Activated CD4-positive, alpha-beta T cell treated with anti-CD3 and anti-CD28 coated beads for 36 hours (primary cell): ENCODE results near the gene ABTB1. TPM values are rescaled to one million over a fixed set of nuclear protein-coding genes. Genes with fewer than 3 reads are reported as not detected.

ENCODE experiments used
- ATAC-seq: fragments of 200-7000 bp; cut with Tn5 transposase; one replicate; pipeline ENCODE4 v1.10.0; 2021; ENCODE audit warnings: mild to moderate bottlenecking, moderate library complexity
- CTCF ChIA-PET: fragments of 350-600 bp; sonication (Branson Sonifier 250); formaldehyde crosslinking; loops from one replicate; lab custom pipeline; 2021; ENCODE audit warnings: antibody characterized with exemption; lab: Charles Lee
- POLR2A ChIA-PET: fragments of 350-600 bp; sonication (Branson Sonifier 250); formaldehyde crosslinking; loops from one replicate; lab custom pipeline; 2021; ENCODE audit warnings: antibody characterized with exemption, inconsistent platforms; lab: Charles Lee
- DNase-seq: peaks from one replicate; pipeline ENCODE4 v3.0.0-alpha.2; 2020
- H3K27ac Mint-ChIP-seq: one replicate; pipeline ENCODE4 v1.8.0; 2021; ENCODE audit warnings: mixed read lengths
- H3K27me3 Mint-ChIP-seq: one replicate; pipeline ENCODE4 v1.8.0; 2021; ENCODE audit warnings: mixed read lengths
- H3K36me3 Mint-ChIP-seq: one replicate; pipeline ENCODE4 v1.8.0; 2021; ENCODE audit warnings: low read depth, mixed read lengths
- H3K4me1 Mint-ChIP-seq: one replicate; pipeline ENCODE4 v1.8.0; 2021; ENCODE audit warnings: mixed read lengths
- H3K4me3 Mint-ChIP-seq: one replicate; pipeline ENCODE4 v1.8.0; 2021; ENCODE audit warnings: mild to moderate bottlenecking, moderate library complexity, mixed read lengths
- H3K9me3 Mint-ChIP-seq: one replicate; pipeline ENCODE4 v1.8.0; 2021; ENCODE audit warnings: low read depth, mixed read lengths
- intact Hi-C, 2 experiments: fragments of 100-400 bp; cut with DNase I in 1 of 2; cut with micrococcal nuclease in 1 of 2; formaldehyde crosslinking; loops; one replicate each; pipeline versions ENCODE4 v1.14.2 to v1.15.1; 2022 to 2024; cut with DNase I, micrococcal nuclease
- total RNA-seq, 2 experiments: library from RNA; stranded (reverse); gene quantifications; one replicate each; pipeline ENCODE4 v1.2.3, GENCODE V29; 2021

Gene ABTB1
- total RNA-seq, 2 experiments from 2014 or later: 8.3 to 9.6 TPM

GRCh38 chr3:127688416-127689265 is 15.9 kb downstream of the ABTB1 start:
- Mint-ChIP-seq H3K9me3 (no peaks in the 10 kb centered on the region), H3K4me1 (peaks cover 3% of the 10 kb centered on the region), H3K27ac (no peak overlapping the region), H3K27me3 (no peaks in the 10 kb centered on the region), H3K4me3 (no peak overlapping the region), H3K36me3 (no peaks in the 10 kb centered on the region)
- POLR2A ChIA-PET: no interaction called here
- CTCF ChIA-PET: no interaction called here
- intact Hi-C loops: no loop called here
- no peak for DNase-seq
- no peak for ATAC-seq

GRCh38 chr3:127689266-127689860 is 16.6 kb downstream of the ABTB1 start:
- intact Hi-C loops: no loop called here
- no peaks in the 10 kb centered on the region for H3K9me3 Mint-ChIP-seq
- ATAC-seq (no peak), DNase-seq (no peak)
- POLR2A ChIA-PET: no interaction called here
- no peaks in the 10 kb centered on the region for H3K4me1 Mint-ChIP-seq
- CTCF ChIA-PET: no interaction called here
- H3K4me3 Mint-ChIP-seq: no peak overlapping the region
- H3K27me3 Mint-ChIP-seq: no peaks in the 10 kb centered on the region
- H3K27ac Mint-ChIP-seq: no peak overlapping the region
- no peaks in the 10 kb centered on the region for H3K36me3 Mint-ChIP-seq

GRCh38 chr3:127690106-127690505 is 17.4 kb downstream of the ABTB1 start:
- ChIA-PET POLR2A (no interaction called here), CTCF (interaction anchor here (1.3 kb wide), 1 partner anchor 232 kb away, joined by 3 read pairs; no protein-coding TSS in a partner anchor)
- no peaks in the 10 kb centered on the region for H3K27me3 Mint-ChIP-seq
- no peak for ATAC-seq
- intact Hi-C loops: no loop called here
- H3K4me1 Mint-ChIP-seq: no peaks in the 10 kb centered on the region
- no peak overlapping the region for H3K4me3 Mint-ChIP-seq
- DNase-seq: no peak
- H3K27ac Mint-ChIP-seq: no peak overlapping the region
- no peaks in the 10 kb centered on the region for H3K9me3 Mint-ChIP-seq
- H3K36me3 Mint-ChIP-seq: no peaks in the 10 kb centered on the region

- DNase-seq (peak; percentile 29), ATAC-seq (peak; percentile 73)
- intact Hi-C loops: no loop called here
- Mint-ChIP-seq H3K4me3 (no peak overlapping the region), H3K27me3 (no peaks in the 10 kb centered on the region), H3K9me3 (no peaks in the 10 kb centered on the region), H3K36me3 (no peaks in the 10 kb centered on the region), H3K4me1 (no peaks in the 10 kb centered on the region), H3K27ac (no peak overlapping the region)
- CTCF ChIA-PET: interaction anchor here (0.6 to 1.3 kb wide), 2 partner anchors 231 to 673 kb away, joined by 3 read pairs; no protein-coding TSS in a partner anchor
- POLR2A ChIA-PET: no interaction called here
Measured at GRCh38 chr3:127690823-127691452, 18.2 kb downstream of the ABTB1 start.

GRCh38 chr3:127691489-127691888 is 18.7 kb downstream of the ABTB1 start:
- intact Hi-C loops: no loop called here
- H3K9me3 Mint-ChIP-seq: no peaks in the 10 kb centered on the region
- no peak overlapping the region for H3K27ac Mint-ChIP-seq
- CTCF ChIA-PET: interaction anchor here (0.6 kb wide), 1 partner anchor 673 kb away, joined by 3 read pairs; no protein-coding TSS in a partner anchor
- no peaks in the 10 kb centered on the region for H3K27me3 Mint-ChIP-seq
- POLR2A ChIA-PET: interaction anchor here (0.6 kb wide), 1 partner anchor 48 kb away, joined by 5 read pairs; no protein-coding TSS in a partner anchor
- ATAC-seq: no peak
- no peaks in the 10 kb centered on the region for H3K4me1 Mint-ChIP-seq
- no peak overlapping the region for H3K4me3 Mint-ChIP-seq
- DNase-seq: no peak
- H3K36me3 Mint-ChIP-seq: no peaks in the 10 kb centered on the region

GRCh38 chr3:127691974-127692373 is 19.2 kb downstream of the ABTB1 start:
- Mint-ChIP-seq H3K36me3 (no peaks in the 10 kb centered on the region), H3K4me1 (no peaks in the 10 kb centered on the region), H3K9me3 (no peaks in the 10 kb centered on the region), H3K4me3 (no peak overlapping the region), H3K27me3 (no peaks in the 10 kb centered on the region), H3K27ac (no peak overlapping the region)
- ChIA-PET POLR2A (interaction anchor here (0.6 kb wide), 1 partner anchor 49 kb away, joined by 5 read pairs; no protein-coding TSS in a partner anchor), CTCF (no interaction called here)
- ATAC-seq (no peak), DNase-seq (no peak)
- intact Hi-C loops: no loop called here

GRCh38 chr3:127692501-127693335 is 20.0 kb downstream of the ABTB1 start:
- intact Hi-C loops: no loop called here
- POLR2A ChIA-PET: no interaction called here
- Mint-ChIP-seq H3K27me3 (no peaks in the 10 kb centered on the region), H3K9me3 (no peaks in the 10 kb centered on the region), H3K27ac (no peak overlapping the region), H3K36me3 (no peaks in the 10 kb centered on the region), H3K4me3 (no peak overlapping the region), H3K4me1 (peaks cover 3% of the 10 kb centered on the region)
- DNase-seq (no peak), ATAC-seq (no peak)
- CTCF ChIA-PET: no interaction called here

- DNase-seq (no peak), ATAC-seq (no peak)
- CTCF ChIA-PET: interaction anchor here (1.4 kb wide), 1 partner anchor 42 kb away, joined by 6 read pairs; no protein-coding TSS in a partner anchor
- intact Hi-C loops: no loop called here
- H3K9me3 Mint-ChIP-seq: no peaks in the 10 kb centered on the region
- peaks cover 3% of the 10 kb centered on the region for H3K4me1 Mint-ChIP-seq
- no peak overlapping the region for H3K27ac Mint-ChIP-seq
- no peaks in the 10 kb centered on the region for H3K27me3 Mint-ChIP-seq
- no peak overlapping the region for H3K4me3 Mint-ChIP-seq
- POLR2A ChIA-PET: no interaction called here
- H3K36me3 Mint-ChIP-seq: no peaks in the 10 kb centered on the region
Measured at GRCh38 chr3:127693336-127693843, 20.6 kb downstream of the ABTB1 start.

GRCh38 chr3:127694467-127695215 is 21.9 kb downstream of the ABTB1 start:
- peak; percentile 69 for DNase-seq
- POLR2A ChIA-PET: no interaction called here

More at GRCh38 chr3:127694467-127695215, 21.9 kb downstream of the ABTB1 start:
- no peak for ATAC-seq
- Mint-ChIP-seq H3K27me3 (no peaks in the 10 kb centered on the region), H3K27ac (no peak overlapping the region), H3K4me1 (peaks cover 3% of the 10 kb centered on the region), H3K4me3 (no peak overlapping the region), H3K36me3 (no peaks in the 10 kb centered on the region), H3K9me3 (no peaks in the 10 kb centered on the region)
- intact Hi-C loops: loop anchor here in 1 of 2 experiments (1.0 to 5.0 kb wide), 4 partner anchors 42 to 278 kb away; no protein-coding TSS in a partner anchor
- CTCF ChIA-PET: interaction anchor here (0.6 to 1.4 kb wide), 8 partner anchors 11 to 429 kb away, joined by 3 to 6 read pairs (median 3); partner anchors contain the start of gene RUVBL1
